Gastrocnemius medialis (tissue), 4 donors: ENCODE data around the gene RPS6KA2. TPM values are rescaled to one million over a fixed set of nuclear protein-coding genes. Genes with fewer than 3 reads are reported as not detected.
A peak's percentile ranks its signal among the peaks of the same experiment; 100 is the strongest.

Experiments used
- ATAC-seq, 2 donors: fragments of 150-250 bp; one replicate each; pipeline ENCODE4 v1.9.1; 2016
- DNase-seq, 2 donors: peaks; one replicate each; pipeline ENCODE4 v3.0.0-alpha.2; 2019
- H3K27ac ChIP-seq, 4 donors: fragments of 200-600 bp; sonication (generic); 1 replicate in 1 of 4; 2 replicates in 3 of 4; pipeline ENCODE4 v1.5.1; 2016 to 2018; ENCODE audit warnings: mild to moderate bottlenecking in 2 of 4, moderate library complexity in 1 of 4
- H3K27me3 ChIP-seq, 3 donors: fragments of 200-600 bp; sonication (generic) in 2 of 3; 1 replicate in 1 of 3; 2 replicates in 2 of 3; pipeline versions ENCODE4 v1.5.1 to v1.6.0; 2016 to 2019; ENCODE audit warnings: mild to moderate bottlenecking in 1 of 3, moderate library complexity in 1 of 3
- H3K36me3 ChIP-seq, 2 donors: fragments of 200-600 bp; sonication (generic) in 1 of 2; one replicate each; pipeline ENCODE4 v1.5.1; 2017 to 2018
- H3K4me1 ChIP-seq, 2 donors: fragments of 200-600 bp; sonication (generic) in 1 of 2; one replicate each; pipeline ENCODE4 v1.5.1; 2016 to 2017; ENCODE audit warnings: mild to moderate bottlenecking in 2 of 2
- H3K4me3 ChIP-seq, 4 donors: fragments of 200-600 bp; sonication (generic) in 3 of 4; 1 replicate in 1 of 4; 2 replicates in 3 of 4; pipeline ENCODE4 v1.5.1; 2016 to 2019; ENCODE audit warnings: mild to moderate bottlenecking in 2 of 4
- H3K9me3 ChIP-seq, 3 donors: fragments of 200-600 bp; sonication (generic) in 2 of 3; 1 replicate in 1 of 3; 2 replicates in 2 of 3; pipeline ENCODE4 v1.5.1; 2016 to 2019
- CTCF ChIP-seq, 5 experiments: fragments of 450-650 bp in 3 of 5; fragments of 200-600 bp in 2 of 5; sonication (generic) in 2 of 5; IDR thresholded peaks in 4 of 5; conservative IDR thresholded peaks in 1 of 5; 1 replicate in 4 of 5; 2 replicates in 1 of 5; pipeline ENCODE4 v1.5.1; 2016 to 2019; ENCODE audit warnings: antibody characterized with exemption in 5 of 5, mild to moderate bottlenecking in 3 of 5, moderate library complexity in 3 of 5
- POLR2A ChIP-seq, 2 donors: fragments of 450-650 bp; IDR thresholded peaks; one replicate each; pipeline ENCODE4 v1.6.1; 2017; ENCODE audit warnings: antibody characterized with exemption in 2 of 2, mild to moderate bottlenecking in 2 of 2, moderate library complexity in 2 of 2
- in situ Hi-C, 4 donors: fragments of 200-750 bp; cut with MboI; loops; one replicate each; pipeline versions ENCODE4 v1.15.0 to v1.8.0; 2017; ENCODE audit warnings: low sequenced_read_pairs in 4 of 4
- intact Hi-C: fragments of 100-400 bp; cut with DNase I; formaldehyde crosslinking; loops from one replicate; pipeline ENCODE4 v1.15.1; 2023; ENCODE audit warnings: low total_unique reads
- total RNA-seq, 4 donors: library from RNA; depleted of rRNA; stranded (reverse); fragments of >200 nt; gene quantifications; one replicate each; pipeline versions ENCODE4 v1.1.0 to v1.2.3, GENCODE V29; 2016

RPS6KA2 gene
- total RNA-seq, 4 donors from 2014 or later = 18.7 to 35.7 (median 27.4) TPM

DNA sequence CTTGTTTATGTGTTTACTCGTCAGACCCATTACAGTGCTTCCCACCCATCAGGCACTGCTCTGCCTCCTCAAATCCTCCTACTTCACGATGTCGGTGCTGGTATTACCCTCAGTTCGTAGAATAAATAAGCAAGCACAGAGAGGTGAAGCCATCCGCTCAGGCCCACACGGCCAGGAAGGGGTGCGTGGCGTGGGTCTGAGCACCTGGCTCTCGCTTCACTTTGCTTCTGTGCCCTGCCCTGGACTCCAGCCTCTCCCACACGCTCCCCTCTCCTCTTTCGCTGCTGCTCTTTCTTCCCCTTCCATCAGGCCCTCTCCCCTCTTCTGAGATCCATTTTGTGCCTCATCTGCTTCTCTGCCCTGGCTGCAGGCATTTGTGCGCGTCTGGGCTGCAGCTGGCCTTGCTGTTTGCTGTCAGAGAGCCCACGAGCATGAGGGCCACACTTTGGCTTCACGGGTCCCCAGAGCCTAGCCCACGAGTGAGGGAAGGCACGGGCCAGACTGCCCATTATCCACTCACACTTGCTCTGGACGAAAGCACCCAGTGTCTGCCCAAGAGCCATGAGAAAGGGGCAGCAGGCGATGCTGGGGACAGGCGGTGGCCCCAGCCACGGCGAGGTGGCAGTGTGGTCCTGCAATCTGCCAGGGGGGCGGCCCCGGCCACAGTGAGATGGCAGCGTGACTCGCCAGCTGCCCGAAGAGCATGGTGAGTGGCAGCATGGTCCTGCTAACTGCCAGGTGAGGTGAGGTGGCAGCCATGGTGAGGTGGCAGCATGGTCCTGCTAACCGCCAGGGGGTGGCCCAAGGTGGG is 148.1 kb downstream of the RPS6KA2 start:
- H3K36me3 ChIP-seq = peaks cover 0 to 24% of the 10 kb centered on the region in 2 donors
- intact Hi-C loops = no loop called here
- DNase-seq (peak in 1 of 2 donors; percentile 8), ATAC-seq (no peak)
- in situ Hi-C loops = no loop called here
- H3K27ac ChIP-seq = no peak overlapping the region
- no peaks in the 10 kb centered on the region for H3K9me3 ChIP-seq
- no peak overlapping the region for H3K4me3 ChIP-seq
- H3K27me3 ChIP-seq = no peaks in the 10 kb centered on the region
- no peaks in the 10 kb centered on the region for H3K4me1 ChIP-seq
- TF ChIP-seq CTCF (IDR thresholded peaks at IDR 0.05 in 4 of 5, conservative IDR thresholded peaks at IDR 0.05 in 1 of 5) = no peak
- TF ChIP-seq POLR2A (IDR thresholded peaks at IDR 0.05) = no peak

DNA sequence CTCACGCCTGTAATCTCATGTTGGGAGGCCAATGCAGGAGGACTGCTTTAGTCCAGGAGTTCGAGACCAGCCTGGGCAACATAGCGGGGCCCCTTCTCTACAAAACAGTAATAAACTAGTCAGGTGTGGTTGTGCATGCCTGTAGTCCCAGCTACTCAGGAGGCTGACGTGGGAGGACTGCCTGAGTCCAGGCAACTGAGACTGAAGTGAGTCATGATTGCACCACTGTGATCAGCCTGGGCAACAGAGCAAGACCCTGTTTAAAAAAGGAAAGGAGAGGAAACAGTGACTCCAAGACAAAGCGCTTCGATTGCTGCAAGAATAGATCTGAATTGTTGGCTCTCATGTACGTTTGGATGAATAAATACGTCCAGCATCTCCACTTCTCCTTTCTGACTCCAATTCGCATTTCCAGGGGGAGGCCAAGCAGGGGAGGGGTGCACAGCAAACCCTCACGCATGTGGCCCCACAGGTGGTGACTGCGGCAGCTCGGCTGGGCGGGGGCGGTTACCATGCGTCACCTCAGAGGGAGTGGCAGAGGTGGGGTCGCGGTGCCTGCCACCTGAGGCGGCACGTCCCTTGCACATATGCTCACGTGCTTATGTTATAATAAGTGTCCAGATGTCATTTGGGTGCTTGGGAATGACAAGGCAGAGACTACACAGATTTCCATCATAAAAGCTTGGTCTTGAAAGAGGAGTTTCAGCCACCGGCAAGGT is 149.2 kb downstream of the RPS6KA2 start:
- intact Hi-C loops = no loop called here
- no peaks in the 10 kb centered on the region for H3K4me1 ChIP-seq
- DNase-seq = no peak
- H3K36me3 ChIP-seq = peaks cover 0 to 16% of the 10 kb centered on the region in 2 donors
- no peak overlapping the region for H3K27ac ChIP-seq
- no peaks in the 10 kb centered on the region for H3K27me3 ChIP-seq
- ATAC-seq = no peak
- TF ChIP-seq POLR2A (IDR thresholded peaks at IDR 0.05) (no peak), CTCF (IDR thresholded peaks at IDR 0.05 in 4 of 5, conservative IDR thresholded peaks at IDR 0.05 in 1 of 5) (no peak)
- H3K9me3 ChIP-seq = no peaks in the 10 kb centered on the region
- H3K4me3 ChIP-seq = no peak overlapping the region
- in situ Hi-C loops = no loop called here

DNA sequence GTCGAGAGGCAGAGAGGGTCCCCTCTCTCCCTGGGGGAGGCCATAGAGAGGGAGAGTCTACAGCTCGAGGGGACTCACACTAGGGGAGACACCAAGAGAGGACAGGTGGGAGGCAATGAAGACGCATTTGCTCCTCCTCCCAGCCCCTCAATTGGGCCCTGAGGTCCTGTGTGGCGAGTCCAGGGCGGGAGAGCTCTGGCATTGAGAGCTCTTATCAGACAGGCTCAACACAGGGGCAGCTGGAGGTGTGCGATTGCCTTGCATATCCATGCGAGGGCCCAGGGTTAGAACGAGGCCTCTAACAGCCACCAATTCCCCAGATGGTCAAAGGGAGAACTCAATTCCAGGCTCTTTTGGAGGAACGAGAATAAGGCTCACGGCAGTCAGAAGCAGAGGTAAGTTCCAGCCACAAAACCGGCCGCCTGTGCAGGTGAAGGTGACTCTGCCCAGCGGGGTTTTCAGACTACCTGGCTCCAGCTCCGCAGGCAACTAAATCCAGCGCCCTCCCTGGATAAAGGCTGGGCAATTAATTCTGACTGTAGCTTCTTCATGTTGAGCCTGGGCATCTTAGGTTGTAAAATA is 150.3 kb downstream of the RPS6KA2 start:
- no peaks in the 10 kb centered on the region for H3K9me3 ChIP-seq
- H3K4me3 ChIP-seq = no peak overlapping the region
- intact Hi-C loops = no loop called here
- no peak for TF ChIP-seq CTCF (IDR thresholded peaks at IDR 0.05 in 4 of 5, conservative IDR thresholded peaks at IDR 0.05 in 1 of 5)
- no peak for TF ChIP-seq POLR2A (IDR thresholded peaks at IDR 0.05)
- H3K27me3 ChIP-seq = no peaks in the 10 kb centered on the region
- no peak for DNase-seq
- H3K27ac ChIP-seq = no peak overlapping the region
- H3K36me3 ChIP-seq = peaks cover 0 to 16% of the 10 kb centered on the region in 2 donors
- H3K4me1 ChIP-seq = peaks cover 0 to 6% of the 10 kb centered on the region in 2 donors
- in situ Hi-C loops = no loop called here
- ATAC-seq = no peak

- Histone ChIP-seq H3K4me1 (peaks cover 0 to 10% of the 10 kb centered on the region in 2 donors), H3K4me3 (no peak overlapping the region), H3K36me3 (peaks cover 0 to 16% of the 10 kb centered on the region in 2 donors), H3K27me3 (no peaks in the 10 kb centered on the region), H3K9me3 (no peaks in the 10 kb centered on the region), H3K27ac (no peak overlapping the region)
- in situ Hi-C loops (no loop called here), intact Hi-C loops (no loop called here)
- ATAC-seq = no peak
- TF ChIP-seq POLR2A (IDR thresholded peaks at IDR 0.05) = no peak
- TF ChIP-seq CTCF (IDR thresholded peaks at IDR 0.05 in 4 of 5, conservative IDR thresholded peaks at IDR 0.05 in 1 of 5) = no peak
- no peak for DNase-seq
These were observed 150.9 kb downstream of the RPS6KA2 start for GRCh38 chr6:166476061-166476591.
